ENCODE measurements around the gene KLF6.

KLF6 gene

GRCh38 chr10:3808689-3809199 lies 23.7 kb upstream of the KLF6 start:
- Histone ChIP-seq H3K36me3 (replicated peaks in 1 of 2; ENCODE audit: control insufficient read depth in 2 of 2, insufficient read depth in 2 of 2, low read length in 2 of 2) (no peaks in the 10 kb centered on the region), H3K79me1 (ENCODE audit: low read depth, low read length) (no peaks in the 10 kb centered on the region)

DNA sequence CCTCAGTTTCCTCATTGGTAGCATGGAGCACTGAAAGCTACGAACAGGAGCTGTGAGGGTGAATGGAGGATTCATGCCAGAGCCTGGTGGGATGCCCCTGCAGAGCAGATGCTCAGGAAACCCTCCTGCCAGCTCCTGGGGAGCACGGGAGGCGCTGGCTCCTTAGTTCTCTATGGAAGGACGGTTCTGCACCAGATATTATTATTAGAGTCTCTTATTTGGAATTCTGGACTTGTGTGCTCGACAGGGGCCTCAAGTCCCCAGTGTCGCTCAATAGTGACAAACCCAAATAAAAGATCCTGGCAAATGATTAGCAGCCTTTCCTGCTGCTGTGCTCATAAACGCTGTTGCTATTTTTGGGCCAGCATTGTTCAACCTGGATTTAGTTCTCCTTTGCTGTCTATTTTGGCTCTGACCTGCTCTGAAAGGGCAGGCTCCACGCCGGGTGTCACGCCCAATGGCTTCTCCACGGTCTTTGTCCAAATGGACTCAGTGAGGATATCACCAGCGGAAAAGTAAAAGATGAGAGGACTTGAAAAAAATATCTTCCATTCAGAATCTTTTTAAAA lies 23.0 kb upstream of the KLF6 start:
- WGBS, 2 donors (ENCODE audit: extremely low coverage in 2 of 2, insufficient read length in 2 of 2, insufficient replicate concordance in 1 of 2) = no CpG with 5 or more reads among the region's 12 CpGs
- Histone ChIP-seq H3K27me3 (ENCODE audit: control insufficient read depth in 3 of 3, insufficient read depth in 3 of 3, low read depth in 1 of 3, low read length in 3 of 3) (no peaks in the 10 kb centered on the region), H3K4ac (ENCODE audit: low read length) (no peak overlapping the region), H3K18ac (ENCODE audit: low read length) (no peak overlapping the region), H2BK12ac (ENCODE audit: low read length) (no peak overlapping the region), H3K9me3 (replicated peaks in 1 of 2; ENCODE audit: control insufficient read depth in 2 of 2, insufficient read depth in 1 of 2, low read depth in 1 of 2, low read length in 2 of 2) (no peaks in the 10 kb centered on the region), H3K27ac (replicated peaks; ENCODE audit: low read length) (no peak overlapping the region), H2AK5ac (ENCODE audit: low read depth, low read length) (no peak overlapping the region), H3K23ac (ENCODE audit: low read depth, low read length, poor library complexity) (no peak overlapping the region), H2BK120ac (ENCODE audit: low read depth, low read length) (no peak overlapping the region), H3K4me3 (ENCODE audit: low read length in 2 of 2) (no peak overlapping the region), H2BK15ac (ENCODE audit: low read length) (no peak overlapping the region), H3K9ac (ENCODE audit: low read depth, low read length, poor library complexity) (no peak overlapping the region), H4K8ac (ENCODE audit: low read depth, low read length) (no peak overlapping the region), H2BK5ac (ENCODE audit: low read length) (no peak overlapping the region), H3K36me3 (replicated peaks in 1 of 2; ENCODE audit: control insufficient read depth in 2 of 2, insufficient read depth in 2 of 2, low read length in 2 of 2) (no peaks in the 10 kb centered on the region), H3K4me1 (ENCODE audit: control insufficient read depth in 2 of 2, insufficient read depth in 1 of 2, low read depth in 1 of 2, low read length in 2 of 2) (peaks cover 5 to 17% of the 10 kb centered on the region in 2 donors), H2AFZ (ENCODE audit: low read length) (peak overlapping the region; percentile 20), H3K4me2 (ENCODE audit: insufficient read depth, low read length, poor library complexity, severe bottlenecking) (no peak overlapping the region), H4K91ac (ENCODE audit: low read depth, low read length, poor library complexity) (no peak overlapping the region), H3K14ac (ENCODE audit: low read length) (no peak overlapping the region), H3K79me1 (ENCODE audit: low read depth, low read length) (no peaks in the 10 kb centered on the region)
- no peak for DNase-seq (ENCODE audit: low spot score)

More at GRCh38 chr10:3808689-3809199, 23.7 kb upstream of the KLF6 start:
- no peak overlapping the region for H3K4me2 ChIP-seq (ENCODE audit: insufficient read depth, low read length, poor library complexity, severe bottlenecking)
- no peak overlapping the region for H3K9ac ChIP-seq (ENCODE audit: low read depth, low read length, poor library complexity)
- no peak overlapping the region for H3K4ac ChIP-seq (ENCODE audit: low read length)
- WGBS, 2 donors (ENCODE audit: extremely low coverage in 2 of 2, insufficient read length in 2 of 2, insufficient replicate concordance in 1 of 2) = no CpG with 5 or more reads among the region's 6 CpGs
- H3K23ac ChIP-seq (ENCODE audit: low read depth, low read length, poor library complexity) = no peak overlapping the region
- no peak overlapping the region for H2AFZ ChIP-seq (ENCODE audit: low read length)
- no peak overlapping the region for H2BK12ac ChIP-seq (ENCODE audit: low read length)
- no peak overlapping the region for H2AK5ac ChIP-seq (ENCODE audit: low read depth, low read length)
- H2BK120ac ChIP-seq (ENCODE audit: low read depth, low read length) = no peak overlapping the region
- H3K4me1 ChIP-seq (ENCODE audit: control insufficient read depth in 2 of 2, insufficient read depth in 1 of 2, low read depth in 1 of 2, low read length in 2 of 2) = peaks cover 5 to 17% of the 10 kb centered on the region in 2 donors
- no peak overlapping the region for H4K8ac ChIP-seq (ENCODE audit: low read depth, low read length)
- H3K4me3 ChIP-seq (ENCODE audit: low read length in 2 of 2) = peak overlapping the region in 1 of 2 donors; percentile 48
- no peak overlapping the region for H3K18ac ChIP-seq (ENCODE audit: low read length)
- no peak overlapping the region for H3K14ac ChIP-seq (ENCODE audit: low read length)
- no peak overlapping the region for H3K27ac ChIP-seq (replicated peaks; ENCODE audit: low read length)
- DNase-seq (ENCODE audit: low spot score) = no peak
- H2BK5ac ChIP-seq (ENCODE audit: low read length) = no peak overlapping the region
- H3K27me3 ChIP-seq (ENCODE audit: control insufficient read depth in 3 of 3, insufficient read depth in 3 of 3, low read depth in 1 of 3, low read length in 3 of 3) = no peaks in the 10 kb centered on the region
- no peak overlapping the region for H4K91ac ChIP-seq (ENCODE audit: low read depth, low read length, poor library complexity)
- no peak overlapping the region for H2BK15ac ChIP-seq (ENCODE audit: low read length)
- no peaks in the 10 kb centered on the region for H3K9me3 ChIP-seq (replicated peaks in 1 of 2; ENCODE audit: control insufficient read depth in 2 of 2, insufficient read depth in 1 of 2, low read depth in 1 of 2, low read length in 2 of 2)

DNA sequence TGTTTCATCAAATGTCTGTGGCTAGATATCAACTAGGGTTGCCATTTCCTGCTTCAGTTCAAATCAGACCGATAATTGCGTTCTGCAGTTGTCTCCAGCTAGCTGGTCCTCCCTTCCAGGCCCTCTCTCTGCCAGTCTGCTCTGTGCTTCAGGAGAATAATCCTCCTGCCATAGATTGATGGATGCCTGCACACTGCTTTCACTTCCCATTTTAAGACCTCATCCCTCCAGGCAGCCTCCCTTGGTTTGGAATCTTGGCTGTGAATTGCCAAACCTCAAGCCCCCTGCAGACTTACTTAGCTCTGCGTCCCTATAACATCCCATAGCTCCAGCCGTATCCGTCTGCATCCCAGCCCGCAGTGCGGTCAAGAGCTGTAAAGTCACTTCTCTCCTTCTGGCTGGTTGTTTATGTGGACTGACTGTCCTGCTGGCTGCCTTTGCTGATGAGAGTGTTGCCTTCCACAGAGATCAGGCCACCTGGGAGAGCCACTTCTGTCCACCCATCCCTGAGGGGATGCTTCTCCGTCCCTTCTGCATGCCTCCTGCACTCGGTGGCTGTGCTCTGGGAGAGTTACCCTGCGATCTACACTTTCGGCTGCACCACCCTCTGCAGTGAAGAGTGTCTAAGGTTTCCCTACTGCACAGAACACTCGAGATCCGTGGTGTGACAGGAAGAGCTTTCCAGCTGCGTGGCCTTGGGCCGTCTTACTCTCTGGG lies 22.4 kb upstream of the KLF6 start:
- peak overlapping the region; percentile 20 for H2AFZ ChIP-seq (ENCODE audit: low read length)
- H3K9me3 ChIP-seq (replicated peaks in 1 of 2; ENCODE audit: control insufficient read depth in 2 of 2, insufficient read depth in 1 of 2, low read depth in 1 of 2, low read length in 2 of 2) = no peaks in the 10 kb centered on the region
- no peak overlapping the region for H3K23ac ChIP-seq (ENCODE audit: low read depth, low read length, poor library complexity)
- H3K27ac ChIP-seq (replicated peaks; ENCODE audit: low read length) = no peak overlapping the region
- no peaks in the 10 kb centered on the region for H3K27me3 ChIP-seq (ENCODE audit: control insufficient read depth in 3 of 3, insufficient read depth in 3 of 3, low read depth in 1 of 3, low read length in 3 of 3)
- H4K8ac ChIP-seq (ENCODE audit: low read depth, low read length) = no peak overlapping the region
- H2BK15ac ChIP-seq (ENCODE audit: low read length) = no peak overlapping the region
- no CpG with 5 or more reads among the region's 15 CpGs for WGBS, 2 donors (ENCODE audit: extremely low coverage in 2 of 2, insufficient read length in 2 of 2, insufficient replicate concordance in 1 of 2)
- H3K14ac ChIP-seq (ENCODE audit: low read length) = no peak overlapping the region
- H2BK120ac ChIP-seq (ENCODE audit: low read depth, low read length) = no peak overlapping the region
- H3K18ac ChIP-seq (ENCODE audit: low read length) = peak overlapping the region; percentile 21
- H3K36me3 ChIP-seq (replicated peaks in 1 of 2; ENCODE audit: control insufficient read depth in 2 of 2, insufficient read depth in 2 of 2, low read length in 2 of 2) = no peaks in the 10 kb centered on the region
- no peak overlapping the region for H3K4me2 ChIP-seq (ENCODE audit: insufficient read depth, low read length, poor library complexity, severe bottlenecking)
- no peak overlapping the region for H3K9ac ChIP-seq (ENCODE audit: low read depth, low read length, poor library complexity)
- no peak overlapping the region for H2BK5ac ChIP-seq (ENCODE audit: low read length)
- H4K91ac ChIP-seq (ENCODE audit: low read depth, low read length, poor library complexity) = no peak overlapping the region
- H3K4me1 ChIP-seq (ENCODE audit: control insufficient read depth in 2 of 2, insufficient read depth in 1 of 2, low read depth in 1 of 2, low read length in 2 of 2) = peaks cover 5 to 17% of the 10 kb centered on the region in 2 donors
- no peak overlapping the region for H3K4ac ChIP-seq (ENCODE audit: low read length)
- no peaks in the 10 kb centered on the region for H3K79me1 ChIP-seq (ENCODE audit: low read depth, low read length)
- no peak overlapping the region for H3K4me3 ChIP-seq (ENCODE audit: low read length in 2 of 2)
- no peak overlapping the region for H2BK12ac ChIP-seq (ENCODE audit: low read length)
- H2AK5ac ChIP-seq (ENCODE audit: low read depth, low read length) = no peak overlapping the region
- no peak for DNase-seq (ENCODE audit: low spot score)

DNA sequence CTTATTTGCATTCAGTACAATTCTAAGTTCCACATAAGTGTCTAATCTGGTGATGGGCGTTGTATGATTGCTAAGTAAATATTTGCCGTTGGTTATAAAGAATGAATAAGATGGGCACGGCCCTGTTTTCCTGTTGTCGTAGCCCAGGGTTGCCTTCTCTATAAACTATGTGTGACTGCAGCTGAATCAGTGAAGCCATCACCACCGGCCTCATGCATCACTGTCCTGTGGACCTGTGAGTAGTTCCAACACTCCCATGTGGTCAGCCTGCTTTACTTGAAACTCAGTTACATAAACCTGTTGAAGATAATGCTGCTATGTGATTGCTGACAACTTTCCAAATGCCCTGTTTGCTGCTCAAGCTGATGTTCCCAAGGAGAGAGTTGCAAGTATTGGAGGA lies 21.6 kb upstream of the KLF6 start:
- no peak overlapping the region for H3K4me3 ChIP-seq (ENCODE audit: low read length in 2 of 2)
- no peak for DNase-seq (ENCODE audit: low spot score)
- no peak overlapping the region for H3K4me2 ChIP-seq (ENCODE audit: insufficient read depth, low read length, poor library complexity, severe bottlenecking)
- H3K14ac ChIP-seq (ENCODE audit: low read length) = no peak overlapping the region
- H2AK5ac ChIP-seq (ENCODE audit: low read depth, low read length) = no peak overlapping the region
- no peak overlapping the region for H2BK15ac ChIP-seq (ENCODE audit: low read length)
- H3K4ac ChIP-seq (ENCODE audit: low read length) = no peak overlapping the region
- H3K23ac ChIP-seq (ENCODE audit: low read depth, low read length, poor library complexity) = no peak overlapping the region
- H3K4me1 ChIP-seq (ENCODE audit: control insufficient read depth in 2 of 2, insufficient read depth in 1 of 2, low read depth in 1 of 2, low read length in 2 of 2) = peaks cover 5 to 17% of the 10 kb centered on the region in 2 donors
- H2BK120ac ChIP-seq (ENCODE audit: low read depth, low read length) = no peak overlapping the region
- H2AFZ ChIP-seq (ENCODE audit: low read length) = no peak overlapping the region
- no peak overlapping the region for H2BK5ac ChIP-seq (ENCODE audit: low read length)
- WGBS, 2 donors (ENCODE audit: extremely low coverage in 2 of 2, insufficient read length in 2 of 2, insufficient replicate concordance in 1 of 2) = no CpG with 5 or more reads among the region's 5 CpGs
- no peaks in the 10 kb centered on the region for H3K79me1 ChIP-seq (ENCODE audit: low read depth, low read length)
- H3K9me3 ChIP-seq (replicated peaks in 1 of 2; ENCODE audit: control insufficient read depth in 2 of 2, insufficient read depth in 1 of 2, low read depth in 1 of 2, low read length in 2 of 2) = no peaks in the 10 kb centered on the region
- H2BK12ac ChIP-seq (ENCODE audit: low read length) = no peak overlapping the region
- H3K27ac ChIP-seq (replicated peaks; ENCODE audit: low read length) = no peak overlapping the region
- no peak overlapping the region for H3K18ac ChIP-seq (ENCODE audit: low read length)
- H3K9ac ChIP-seq (ENCODE audit: low read depth, low read length, poor library complexity) = no peak overlapping the region
- H4K91ac ChIP-seq (ENCODE audit: low read depth, low read length, poor library complexity) = no peak overlapping the region
- no peaks in the 10 kb centered on the region for H3K27me3 ChIP-seq (ENCODE audit: control insufficient read depth in 3 of 3, insufficient read depth in 3 of 3, low read depth in 1 of 3, low read length in 3 of 3)
- no peak overlapping the region for H4K8ac ChIP-seq (ENCODE audit: low read depth, low read length)
- H3K36me3 ChIP-seq (replicated peaks in 1 of 2; ENCODE audit: control insufficient read depth in 2 of 2, insufficient read depth in 2 of 2, low read length in 2 of 2) = no peaks in the 10 kb centered on the region

Measured in neuronal stem cell (in vitro differentiated cells).